K562 (cell line): ENCODE measurements around the gene TFAP2E. TPM values are rescaled to one million over a fixed set of nuclear protein-coding genes. Genes with fewer than 3 reads are reported as not detected.

ENCODE experiments used
- ATF1 ChIP-seq, 2 experiments: fragments of 450-650 bp in 1 of 2; IDR thresholded peaks; 2 replicates each; pipeline ENCODE4 v1.6.1; 2016; ENCODE audit warnings: missing compliant biosample characterization in 1 of 2, missing genetic modification characterization in 1 of 2
- CBX1 ChIP-seq: sonication (generic); IDR thresholded peaks from 2 replicates; pipeline ENCODE4 v1.6.1; 2016; ENCODE audit warnings: antibody characterized with exemption, low read depth, mild to moderate bottlenecking
- CEBPB ChIP-seq: fragments of 450-650 bp; IDR thresholded peaks from 2 replicates; pipeline ENCODE4 v1.6.1; 2016; ENCODE audit warnings: missing genetic modification characterization, missing compliant biosample characterization
- CXXC5 ChIP-seq: fragments of 250-450 bp; sonication (Bioruptor Pico); IDR thresholded peaks from 2 replicates; pipeline ENCODE4 v1.8.0; 2022; ENCODE audit warnings: inconsistent platforms, mild to moderate bottlenecking, moderate library complexity
- GATA2 ChIP-seq: sonication (generic); formaldehyde crosslinking; IDR thresholded peaks from 2 replicates; pipeline ENCODE4 v1.4.0; 2020; ENCODE audit warnings: mild to moderate bottlenecking, missing genetic modification reagents
- GTF2A2 ChIP-seq: IDR thresholded peaks from 2 replicates; pipeline ENCODE4 v1.6.1; 2016; ENCODE audit warnings: mild to moderate bottlenecking, missing genetic modification characterization, missing compliant biosample characterization
- HDAC2 ChIP-seq: fragments of 450-650 bp; IDR thresholded peaks from 2 replicates; pipeline ENCODE4 v1.6.1; 2016; ENCODE audit warnings: mild to moderate bottlenecking
- HDAC8 ChIP-seq: fragments of 450-650 bp; IDR thresholded peaks from 2 replicates; pipeline ENCODE4 v1.6.1; 2016; ENCODE audit warnings: mild to moderate bottlenecking, missing genetic modification characterization, moderate library complexity, missing compliant biosample characterization
- HNRNPL ChIP-seq: fragments of 200-400 bp; formaldehyde crosslinking; IDR thresholded peaks from 2 replicates; pipeline ENCODE4 v1.6.1; 2017; ENCODE audit warnings: low read depth, mild to moderate bottlenecking, low read length
- KDM5B ChIP-seq: fragments of 200-600 bp; sonication (generic); IDR thresholded peaks from 2 replicates; pipeline ENCODE4 v1.6.1; 2012; ENCODE audit warnings: low read depth, mild to moderate bottlenecking, moderate library complexity, low read length, control low read depth, inconsistent platforms; ENCODE audit not compliant: insufficient replicate concordance
- MCM2 ChIP-seq: fragments of 450-650 bp; IDR thresholded peaks from 2 replicates; pipeline ENCODE4 v1.6.1; 2017; ENCODE audit warnings: low read depth, mild to moderate bottlenecking
- MEIS2 ChIP-seq: fragments of 450-650 bp; IDR thresholded peaks from 2 replicates; pipeline ENCODE4 v1.6.1; 2014; ENCODE audit warnings: mild to moderate bottlenecking; ENCODE audit not compliant: partially characterized antibody
- NCOA6 ChIP-seq: fragments of 450-650 bp; IDR thresholded peaks from 2 replicates; pipeline ENCODE4 v1.6.1; 2017; ENCODE audit warnings: mild to moderate bottlenecking
- NRF1 ChIP-seq, 2 experiments: fragments of 450-650 bp; IDR thresholded peaks in 1 of 2; conservative IDR thresholded peaks in 1 of 2; 2 replicates each; pipeline ENCODE4 v1.6.1; 2014; ENCODE audit warnings: mild to moderate bottlenecking in 2 of 2
- PHF8 ChIP-seq: fragments of 200-600 bp; sonication (generic); IDR thresholded peaks from 2 replicates; pipeline ENCODE4 v1.6.1; 2012; ENCODE audit warnings: mixed run types, mild to moderate bottlenecking, inconsistent platforms, low read length, moderate library complexity, borderline replicate concordance
- RAD51 ChIP-seq: fragments of 450-650 bp; IDR thresholded peaks from 2 replicates; pipeline ENCODE4 v1.7.1; 2016; ENCODE audit warnings: low read depth, mild to moderate bottlenecking, borderline replicate concordance
- RCOR1 ChIP-seq, 2 experiments: IDR thresholded peaks; 2 replicates each; pipeline ENCODE4 v1.6.1; 2012; ENCODE audit warnings: low read depth in 2 of 2, low read length in 2 of 2, borderline replicate concordance in 1 of 2, improper control_type of control experiment in 1 of 2
- SAFB ChIP-seq: fragments of 200-400 bp; formaldehyde crosslinking; IDR thresholded peaks from 2 replicates; pipeline ENCODE4 v1.6.1; 2017; ENCODE audit warnings: low read depth, low read length, borderline replicate concordance
- SRSF1 ChIP-seq: fragments of 200-400 bp; formaldehyde crosslinking; IDR thresholded peaks from 2 replicates; pipeline ENCODE4 v1.6.1; 2017; ENCODE audit warnings: mild to moderate bottlenecking, low read depth, low read length, moderate library complexity
- SRSF3 ChIP-seq: fragments of 200-400 bp; formaldehyde crosslinking; IDR thresholded peaks from 2 replicates; pipeline ENCODE4 v1.6.1; 2016; ENCODE audit warnings: mild to moderate bottlenecking, low read length, moderate library complexity; ENCODE audit not compliant: insufficient read depth
- THRAP3 ChIP-seq: fragments of 450-650 bp; IDR thresholded peaks from 2 replicates; pipeline ENCODE4 v1.6.1; 2016; ENCODE audit warnings: mild to moderate bottlenecking, inconsistent platforms, borderline replicate concordance
- U2AF2 ChIP-seq: fragments of 200-400 bp; formaldehyde crosslinking; optimal IDR thresholded peaks from 2 replicates; pipeline ENCODE3; 2017; ENCODE audit warnings: low read depth, mild to moderate bottlenecking, low read length
- WHSC1 ChIP-seq: IDR thresholded peaks from one replicate; pipeline ENCODE4 v1.6.1; 2012; ENCODE audit warnings: low read length, control low read depth, inconsistent platforms
- ZNF175 ChIP-seq: fragments of 200-800 bp; sonication (Bioruptor generic); IDR thresholded peaks from 2 replicates; pipeline ENCODE4 v1.6.1; 2016; ENCODE audit warnings: low read depth, mild to moderate bottlenecking, missing genetic modification characterization, missing compliant biosample characterization
- ZNF764 ChIP-seq: fragments of 250-450 bp; sonication (Bioruptor Pico); IDR thresholded peaks from 2 replicates; pipeline ENCODE4 v1.4.0; 2020; ENCODE audit warnings: low read depth, mild to moderate bottlenecking, moderate library complexity
- polyA plus RNA-seq, 8 experiments: library from polyadenylated mRNA; depleted of rRNA in 4 of 8; stranded (reverse) in 5 of 8; unstranded in 3 of 8; fragments of >200 nt; fragmentation: Nextera tagmentation in 2 of 8; fragmentation: Illumina TruSeq in 1 of 8; extraction: Ambion mirVana in 2 of 8; extraction: Trizol in 1 of 8; gene quantifications; 2 replicates each; pipeline versions ENCODE4 v1.2.1 to v1.2.3, GENCODE V29; 2011 to 2014; ENCODE audit warnings: inconsistent platforms in 1 of 8, missing spikeins in 1 of 8
- total RNA-seq, 7 experiments: library from RNA; depleted of rRNA in 6 of 7; stranded (reverse); fragments of >200 nt in 6 of 7; fragmentation: Illumina TruSeq in 2 of 7; extraction: Trizol in 2 of 7; gene quantifications; 2 replicates each; pipeline versions ENCODE4 v1.2.1 to v1.2.3, GENCODE V29; 2011 to 2021; ENCODE audit warnings: low replicate concordance in 1 of 7
- TF ChIP-seq, protein P1 (sequence below): fragments of 250-450 bp; sonication (Bioruptor Pico); IDR thresholded peaks from 2 replicates; pipeline ENCODE4 v1.8.0; 2022; ENCODE audit warnings: inconsistent platforms
- TF ChIP-seq, protein P2 (sequence below): fragments of 200-800 bp; sonication (Bioruptor generic); IDR thresholded peaks from 2 replicates; pipeline ENCODE4 v1.6.1; 2017; ENCODE audit warnings: missing genetic modification characterization, missing compliant biosample characterization

The TFAP2E gene
- total and polyA plus RNA-seq, 9 of the 15 experiments (the other 6 are each of a cell fraction or from before 2014, with no cell fraction given) = 0.03 to 0.11 (median 0.07) TPM; not detected in 4

DNA sequence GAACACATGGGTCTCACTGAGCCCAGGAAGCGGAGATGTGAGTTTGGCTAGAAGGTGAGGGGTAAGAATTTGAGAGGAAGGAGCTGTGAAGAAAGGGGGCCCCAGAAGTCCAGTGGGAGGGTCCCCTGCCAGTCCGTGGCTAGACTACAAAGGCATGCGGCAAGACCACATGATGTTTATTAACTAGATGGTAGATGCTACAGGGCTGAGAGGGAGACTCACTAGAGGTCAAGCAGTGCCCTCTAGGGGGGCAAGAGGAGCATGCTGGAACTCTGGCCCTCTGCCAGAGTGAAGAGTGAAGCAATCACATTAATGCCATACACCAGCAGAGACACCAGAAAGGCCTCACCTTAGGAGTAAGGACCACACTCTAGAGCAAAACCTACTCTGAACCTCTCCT, 28.1 kb upstream of the TFAP2E start (continued):
- no peak for TF ChIP-seq RAD51
- no peak for TF ChIP-seq HDAC8 (tag)
- no peak for TF ChIP-seq NRF1 (conservative IDR thresholded peaks at IDR 0.05 in 1 of 2, IDR thresholded peaks at IDR 0.05 in 1 of 2)
- TF ChIP-seq, protein P1, sequence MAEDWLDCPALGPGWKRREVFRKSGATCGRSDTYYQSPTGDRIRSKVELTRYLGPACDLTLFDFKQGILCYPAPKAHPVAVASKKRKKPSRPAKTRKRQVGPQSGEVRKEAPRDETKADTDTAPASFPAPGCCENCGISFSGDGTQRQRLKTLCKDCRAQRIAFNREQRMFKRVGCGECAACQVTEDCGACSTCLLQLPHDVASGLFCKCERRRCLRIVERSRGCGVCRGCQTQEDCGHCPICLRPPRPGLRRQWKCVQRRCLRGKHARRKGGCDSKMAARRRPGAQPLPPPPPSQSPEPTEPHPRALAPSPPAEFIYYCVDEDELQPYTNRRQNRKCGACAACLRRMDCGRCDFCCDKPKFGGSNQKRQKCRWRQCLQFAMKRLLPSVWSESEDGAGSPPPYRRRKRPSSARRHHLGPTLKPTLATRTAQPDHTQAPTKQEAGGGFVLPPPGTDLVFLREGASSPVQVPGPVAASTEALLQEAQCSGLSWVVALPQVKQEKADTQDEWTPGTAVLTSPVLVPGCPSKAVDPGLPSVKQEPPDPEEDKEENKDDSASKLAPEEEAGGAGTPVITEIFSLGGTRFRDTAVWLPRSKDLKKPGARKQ (CRISPR knock-in tag) = no peak
- TF ChIP-seq HNRNPL = no peak
- TF ChIP-seq CBX1 = no peak
- TF ChIP-seq SRSF1 = no peak
- TF ChIP-seq ZNF764 (CRISPR knock-in tag) = no peak
- TF ChIP-seq KDM5B = no peak
- TF ChIP-seq GTF2A2 (tag) = no peak
- TF ChIP-seq ZNF175 (CRISPR knock-in tag) = no peak
- TF ChIP-seq MCM2 = no peak
- no peak for TF ChIP-seq SRSF3
- TF ChIP-seq THRAP3 = no peak
- TF ChIP-seq PHF8 = no peak
- peak; percentile 68 for TF ChIP-seq MEIS2
- TF ChIP-seq WHSC1 = no peak
- TF ChIP-seq RCOR1 (IDR thresholded peaks at IDR 0.05; ENCODE audit: borderline replicate concordance in 1 of 2, low read depth in 2 of 2, low read length in 2 of 2) = peak in 1 of 2 experiments; percentile 27; a peak in 1 of 4 replicates
- TF ChIP-seq HDAC2 = no peak
- TF ChIP-seq GATA2 (CRISPR knock-in tag) = no peak
- TF ChIP-seq, protein P2, sequence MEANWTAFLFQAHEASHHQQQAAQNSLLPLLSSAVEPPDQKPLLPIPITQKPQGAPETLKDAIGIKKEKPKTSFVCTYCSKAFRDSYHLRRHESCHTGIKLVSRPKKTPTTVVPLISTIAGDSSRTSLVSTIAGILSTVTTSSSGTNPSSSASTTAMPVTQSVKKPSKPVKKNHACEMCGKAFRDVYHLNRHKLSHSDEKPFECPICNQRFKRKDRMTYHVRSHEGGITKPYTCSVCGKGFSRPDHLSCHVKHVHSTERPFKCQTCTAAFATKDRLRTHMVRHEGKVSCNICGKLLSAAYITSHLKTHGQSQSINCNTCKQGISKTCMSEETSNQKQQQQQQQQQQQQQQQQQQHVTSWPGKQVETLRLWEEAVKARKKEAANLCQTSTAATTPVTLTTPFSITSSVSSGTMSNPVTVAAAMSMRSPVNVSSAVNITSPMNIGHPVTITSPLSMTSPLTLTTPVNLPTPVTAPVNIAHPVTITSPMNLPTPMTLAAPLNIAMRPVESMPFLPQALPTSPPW (CRISPR knock-in tag) = no peak
- no peak for TF ChIP-seq ATF1 (CRISPR knock-in tag; IDR thresholded peaks at IDR 0.05)
- no peak for TF ChIP-seq ATF1 (tag; IDR thresholded peaks at IDR 0.05)
- TF ChIP-seq NCOA6 = no peak
- TF ChIP-seq CXXC5 (CRISPR knock-in tag) = peak; percentile 8; the same call in 1 of the 2 replicates
- TF ChIP-seq SAFB = no peak
- peak; percentile 97 for TF ChIP-seq CEBPB (tag)
- TF ChIP-seq U2AF2 = no peak
